ENCODE results near the gene APCDD1.

- TF ChIP-seq CTCF (IDR thresholded peaks at IDR 0.05), result no peak
- no peak for TF ChIP-seq POLR2A (IDR thresholded peaks at IDR 0.05)
- TF ChIP-seq POLR2AphosphoS5 (IDR thresholded peaks at IDR 0.05), result no peak
Observed at GRCh38 chr18:10421859-10422258, 32.6 kb upstream of the APCDD1 start.
